SH-SY5Y (cell line): ENCODE measurements around the gene EFNA2.

Experiments
- GATA2 ChIP-seq: IDR thresholded peaks from 2 replicates; pipeline ENCODE4 v1.6.1; 2011; ENCODE audit warnings: mild to moderate bottlenecking, low read depth, low read length
- GATA3 ChIP-seq: IDR thresholded peaks from 2 replicates; pipeline ENCODE4 v1.6.1; 2011; ENCODE audit warnings: low read depth, mild to moderate bottlenecking, low read length, moderate library complexity

EFNA2 gene

DNA sequence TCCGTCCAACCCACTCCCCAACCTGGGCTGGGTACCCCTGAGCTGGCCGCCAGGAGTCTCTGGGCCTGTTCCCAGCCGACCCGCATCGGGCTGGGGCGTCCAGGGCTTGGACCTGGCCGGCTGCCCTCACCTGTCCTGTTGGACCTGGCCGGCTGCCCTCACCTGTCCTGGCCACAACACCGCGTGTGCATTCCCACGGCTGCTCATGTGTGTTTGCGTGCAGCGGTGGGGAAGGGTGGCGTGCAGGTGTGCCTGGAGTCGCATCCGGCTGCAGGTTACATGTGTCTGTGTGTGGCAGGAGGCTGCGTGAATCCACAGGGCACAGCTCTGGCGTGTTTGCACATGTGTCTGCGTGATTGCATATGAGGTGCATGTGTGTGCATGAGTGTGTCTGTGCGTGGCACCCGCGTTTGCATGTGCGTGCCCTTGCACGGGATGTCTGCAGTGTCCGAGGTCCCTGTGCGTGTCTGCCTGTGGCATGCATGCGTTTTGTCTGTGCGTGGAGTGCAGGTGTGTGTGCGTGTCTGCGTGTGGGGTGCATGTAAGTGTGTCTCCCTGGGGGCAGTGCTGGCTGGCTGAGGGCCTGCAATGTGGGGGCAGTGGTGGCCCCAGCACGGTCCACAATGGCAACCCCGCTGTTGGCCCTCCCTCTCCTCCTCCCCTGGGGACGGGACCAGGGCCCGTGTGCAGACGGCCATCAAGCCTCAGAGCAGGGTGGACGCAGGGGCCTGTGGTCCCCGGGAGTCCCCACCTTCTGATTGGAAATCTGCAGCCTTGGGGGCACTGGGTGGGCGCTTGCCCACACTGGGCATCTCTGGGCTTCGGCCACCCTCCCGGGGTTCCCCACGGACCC, 3.4 kb downstream of the EFNA2 start:
- no peak for TF ChIP-seq GATA3
- TF ChIP-seq GATA2 = no peak

DNA sequence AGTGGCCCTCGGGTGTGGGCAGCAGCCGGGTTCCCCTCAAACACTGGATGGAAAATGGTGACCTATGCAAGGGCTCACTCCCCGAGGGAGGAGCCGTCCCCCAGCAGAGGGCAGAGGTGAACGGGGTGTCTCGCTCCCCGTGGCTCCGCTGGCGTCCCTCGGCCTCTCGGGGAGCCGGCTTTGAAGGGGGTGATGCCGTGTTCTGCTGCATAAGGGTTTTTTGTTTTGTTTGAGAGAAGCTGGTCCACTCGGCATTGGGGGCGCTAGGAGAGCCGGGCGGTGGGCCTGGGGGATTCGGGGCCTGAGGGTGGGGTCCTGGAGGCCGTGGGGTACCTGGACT, 4.0 kb downstream of the EFNA2 start:
- TF ChIP-seq GATA3 = no peak
- no peak for TF ChIP-seq GATA2

DNA sequence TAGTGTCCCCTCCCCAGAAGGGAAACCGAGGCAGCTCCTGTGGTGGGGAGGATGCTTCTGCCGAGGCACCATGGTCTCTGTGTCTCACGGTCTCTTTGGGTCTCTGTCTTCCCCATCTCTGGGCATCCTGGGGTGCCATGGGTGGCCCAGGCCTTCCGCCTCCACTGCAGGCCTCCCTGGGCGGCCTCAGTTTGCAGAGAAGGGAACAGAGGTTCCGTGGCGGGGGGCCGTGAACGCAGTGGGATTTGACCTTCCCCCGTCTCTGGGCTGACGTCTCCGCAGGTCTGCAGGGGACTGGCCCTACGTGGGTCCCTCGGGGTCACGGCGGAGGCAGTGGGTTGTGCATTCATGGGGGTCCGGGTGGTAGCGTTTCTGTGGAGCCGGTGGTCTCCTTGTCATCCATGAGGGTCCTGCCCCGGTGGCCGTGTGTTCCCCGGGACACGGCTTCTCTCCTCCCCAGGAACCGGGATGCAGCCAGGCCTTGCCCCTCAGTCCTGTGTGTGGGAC, 4.6 kb downstream of the EFNA2 start:
- no peak for TF ChIP-seq GATA3

DNA sequence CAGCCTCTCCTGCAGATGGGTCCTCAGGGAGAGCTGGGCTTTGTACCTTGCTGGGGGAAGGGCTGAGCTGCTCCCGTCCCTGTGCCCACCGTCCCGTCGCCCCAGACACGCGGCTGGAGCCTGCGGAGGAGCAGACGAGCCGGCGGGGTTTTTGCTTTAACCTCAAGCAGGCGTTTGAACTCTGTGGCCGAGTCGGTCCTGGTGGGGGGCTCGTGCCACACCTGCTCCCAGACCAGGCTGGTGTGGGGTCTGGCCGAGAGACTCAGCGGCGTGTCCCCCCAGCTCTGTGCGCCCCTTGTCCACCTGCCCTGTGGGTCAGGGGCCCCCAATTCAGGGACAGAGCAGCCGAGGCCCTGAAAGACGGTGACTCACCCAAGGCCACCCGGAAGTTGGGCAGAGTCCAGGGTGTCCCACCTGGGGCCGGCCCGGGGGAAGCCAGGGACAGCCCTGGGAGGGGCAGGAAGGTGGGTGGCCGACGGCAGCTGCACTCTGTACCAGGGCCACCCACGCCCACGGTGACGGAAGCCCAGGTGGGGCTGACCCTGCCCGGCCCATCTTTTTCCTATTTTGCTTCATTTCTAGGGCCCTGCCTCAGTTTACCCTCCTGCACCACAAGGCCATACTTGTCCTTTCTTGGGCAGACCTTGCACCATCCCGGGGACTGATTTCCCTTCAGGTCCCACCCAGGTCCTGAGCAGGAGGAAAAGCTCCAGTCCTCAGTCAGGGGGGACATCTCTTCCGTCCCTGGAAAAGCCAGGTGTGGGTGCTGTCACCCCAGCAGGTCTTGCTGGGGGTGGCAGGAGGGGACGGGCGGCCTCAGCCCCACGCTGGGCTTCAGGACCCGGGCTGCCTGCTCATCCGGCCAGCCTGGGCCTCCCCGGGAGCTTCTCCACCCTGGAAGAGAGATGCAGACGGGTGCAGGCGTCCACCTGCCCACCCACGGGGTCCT, 5.3 kb downstream of the EFNA2 start:
- TF ChIP-seq GATA2 (no peak), GATA3 (no peak)

DNA sequence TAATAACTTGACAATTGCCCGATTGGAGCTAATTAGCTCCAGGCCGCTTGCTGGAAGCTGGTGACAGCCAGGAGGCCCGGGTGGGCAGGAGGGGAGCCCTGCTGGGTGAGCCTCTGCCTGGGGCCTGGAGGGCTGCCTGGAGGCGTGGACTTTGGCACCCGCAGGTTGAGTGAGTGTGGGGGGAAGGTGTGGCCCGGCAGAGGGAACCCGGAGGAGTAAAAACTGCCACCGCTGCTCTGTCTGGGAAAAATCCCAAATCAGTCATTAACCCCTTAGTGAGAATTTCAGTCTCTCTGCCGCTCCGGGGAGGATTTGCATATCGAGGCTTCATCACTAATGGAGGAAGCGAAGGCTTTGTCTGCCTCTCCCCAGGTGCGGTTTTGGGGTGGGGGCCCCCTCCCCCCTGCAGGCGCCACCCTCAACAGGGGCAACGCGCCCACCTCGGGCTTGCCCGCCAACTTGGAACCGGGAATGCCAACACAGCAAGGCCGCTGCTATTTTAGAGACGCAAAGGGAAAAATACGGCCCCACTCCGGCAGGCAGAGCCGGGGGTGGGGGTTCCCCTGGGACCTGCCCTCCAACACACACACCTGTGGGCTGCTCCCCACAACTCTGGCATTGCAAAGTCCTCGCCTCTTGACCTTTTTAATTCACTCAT, 6.2 kb downstream of the EFNA2 start:
- TF ChIP-seq GATA2 (no peak), GATA3 (no peak)

DNA sequence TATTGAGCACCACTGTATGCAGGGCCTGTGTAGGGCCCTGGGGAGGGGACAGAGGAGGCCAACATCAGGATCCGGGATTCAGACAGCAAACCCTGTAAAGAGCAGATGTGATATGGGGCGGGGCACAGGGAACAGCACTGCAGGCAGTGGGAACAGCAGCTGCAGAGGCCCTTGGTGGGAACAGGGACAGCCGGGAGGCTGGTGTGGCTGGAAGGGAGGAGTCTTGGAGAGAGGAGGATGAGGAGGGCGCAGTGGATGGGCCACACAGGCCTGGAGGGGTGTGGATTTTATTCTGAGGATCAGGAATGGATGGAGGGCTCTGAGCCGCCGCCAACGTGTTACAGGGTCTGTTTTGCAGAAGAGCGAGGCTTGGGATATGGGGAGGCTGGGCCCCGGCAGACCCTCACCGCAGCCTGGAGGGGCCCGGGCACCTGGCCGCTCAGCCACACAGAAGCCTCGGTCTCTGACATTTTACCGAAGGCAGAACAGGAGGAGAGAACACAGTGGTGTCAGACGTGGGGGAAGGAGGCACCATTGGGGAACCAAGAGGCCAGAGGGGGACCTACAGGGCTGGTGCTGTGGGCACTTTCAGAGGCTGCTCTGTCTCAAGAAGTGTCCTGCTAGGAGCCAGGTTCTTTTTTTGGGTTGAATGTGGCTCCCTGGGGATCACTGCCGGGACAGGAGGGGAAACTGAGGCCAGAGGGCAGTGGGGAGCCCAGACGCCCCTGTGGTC, 6.9 kb downstream of the EFNA2 start:
- no peak for TF ChIP-seq GATA3
- TF ChIP-seq GATA2 = no peak

DNA sequence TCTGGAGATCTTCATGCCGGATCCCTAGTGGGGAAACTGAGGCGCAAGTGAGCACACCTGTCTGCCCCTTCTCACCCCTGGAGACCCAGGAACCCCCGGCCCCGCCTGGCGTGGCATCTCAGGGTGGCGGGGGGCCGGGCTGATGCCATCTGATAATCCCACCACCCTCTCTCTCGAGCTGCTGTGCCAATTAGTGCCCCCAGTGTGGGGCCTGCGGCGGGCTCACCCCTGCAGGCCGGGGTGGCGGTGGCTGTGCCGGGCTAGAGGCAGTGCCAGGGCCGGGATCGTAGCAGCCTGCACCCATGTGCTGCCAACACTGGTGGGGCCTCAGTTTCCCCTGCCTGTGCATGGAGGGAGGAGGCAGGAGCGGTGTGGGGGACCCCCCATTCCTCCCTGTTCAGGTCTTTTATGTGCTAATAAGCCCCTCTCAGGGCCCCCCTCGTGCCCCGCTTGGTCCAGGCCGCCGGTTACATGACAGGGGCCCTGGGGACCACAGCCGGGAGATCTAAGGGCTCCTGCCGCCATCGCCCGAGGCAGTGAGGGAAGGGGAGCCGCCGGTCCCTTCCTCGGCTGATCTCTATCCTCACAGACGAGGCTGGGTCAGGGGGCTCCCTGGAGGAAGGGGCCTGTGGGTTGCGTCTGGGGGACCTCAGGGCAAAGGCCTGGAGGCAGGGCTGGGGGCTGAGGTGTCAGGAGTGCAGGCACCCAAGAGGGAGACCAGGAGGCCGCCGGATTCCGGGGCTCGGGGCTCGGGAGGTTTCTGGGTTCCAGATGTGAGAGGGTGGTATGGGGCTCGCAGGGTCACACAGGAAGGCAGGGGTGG, 8.3 kb downstream of the EFNA2 start:
- TF ChIP-seq GATA2 (no peak), GATA3 (no peak)

DNA sequence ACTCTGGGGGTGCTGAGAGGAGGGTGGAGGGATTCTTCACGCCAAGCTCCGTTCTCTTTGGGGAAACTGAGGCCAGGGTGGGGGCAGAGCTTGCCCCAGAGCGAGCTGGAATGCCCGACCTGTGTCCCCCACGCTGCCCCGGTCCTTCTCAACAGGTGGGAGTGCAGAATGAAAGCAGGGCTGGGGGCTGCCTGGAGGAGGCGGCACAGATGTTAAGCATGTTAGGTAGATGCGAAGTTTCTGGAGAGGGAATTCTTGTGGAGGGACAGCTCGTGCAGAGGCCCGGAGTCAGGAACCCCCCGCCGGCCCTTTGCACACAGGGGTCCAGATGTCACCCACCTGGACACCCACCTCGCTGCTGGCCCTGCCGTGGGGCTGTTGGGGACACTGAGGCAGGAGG, 9.0 kb downstream of the EFNA2 start:
- TF ChIP-seq GATA2 = no peak
- TF ChIP-seq GATA3 = no peak

DNA sequence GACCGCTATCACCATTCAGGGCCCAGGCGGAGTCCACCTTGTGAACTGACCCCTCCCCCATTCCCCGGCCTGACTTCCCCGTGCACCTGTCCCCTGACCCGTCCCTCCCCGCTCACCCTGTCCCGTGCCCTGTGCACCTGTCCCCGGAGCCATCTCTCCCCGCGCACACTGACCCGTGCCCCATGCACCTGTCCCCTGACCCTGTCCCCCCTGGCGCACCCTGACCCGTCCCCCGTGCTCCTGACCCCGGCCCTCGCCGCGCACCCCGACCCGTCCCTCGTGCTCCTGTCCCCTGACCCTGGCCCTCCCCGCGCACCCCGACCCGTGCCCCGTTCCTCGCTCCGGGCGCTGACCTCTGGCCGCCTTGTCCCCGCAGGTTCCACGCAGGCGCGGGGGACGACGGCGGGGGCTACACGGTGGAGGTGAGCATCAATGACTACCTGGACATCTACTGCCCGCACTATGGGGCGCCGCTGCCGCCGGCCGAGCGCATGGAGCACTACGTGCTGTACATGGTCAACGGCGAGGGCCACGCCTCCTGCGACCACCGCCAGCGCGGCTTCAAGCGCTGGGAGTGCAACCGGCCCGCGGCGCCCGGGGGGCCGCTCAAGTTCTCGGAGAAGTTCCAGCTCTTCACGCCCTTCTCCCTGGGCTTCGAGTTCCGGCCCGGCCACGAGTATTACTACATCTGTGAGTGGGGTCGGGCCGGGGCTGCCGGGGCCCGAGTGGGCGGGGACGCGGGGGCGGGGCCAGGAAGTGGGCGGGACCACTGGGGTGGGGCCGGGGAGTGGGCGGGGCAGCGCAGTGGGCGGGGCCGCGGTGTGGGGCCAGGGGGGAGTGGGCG, 9.7 kb downstream of the EFNA2 start:
- TF ChIP-seq GATA3 (no peak), GATA2 (no peak)

DNA sequence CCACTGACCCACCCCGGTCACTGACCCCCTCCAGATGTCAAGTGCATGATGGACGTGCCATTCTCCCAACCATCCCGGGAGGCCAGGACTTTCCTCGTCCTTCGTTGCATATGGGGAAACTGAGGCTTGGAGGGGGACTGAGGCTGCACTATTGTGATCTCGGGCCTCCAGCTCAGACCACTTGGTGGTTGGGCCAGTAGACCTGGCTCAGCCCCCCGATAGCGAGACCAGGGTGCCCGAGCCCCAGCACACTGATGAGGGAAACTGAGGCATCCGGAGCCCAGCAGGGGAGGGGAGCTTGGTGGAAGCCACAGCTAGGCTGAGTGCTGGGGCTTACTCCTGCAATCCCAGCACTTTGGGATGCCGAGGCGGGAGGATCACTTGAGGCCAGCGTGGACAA, 10.4 kb downstream of the EFNA2 start:
- no peak for TF ChIP-seq GATA3
- TF ChIP-seq GATA2 = no peak

DNA sequence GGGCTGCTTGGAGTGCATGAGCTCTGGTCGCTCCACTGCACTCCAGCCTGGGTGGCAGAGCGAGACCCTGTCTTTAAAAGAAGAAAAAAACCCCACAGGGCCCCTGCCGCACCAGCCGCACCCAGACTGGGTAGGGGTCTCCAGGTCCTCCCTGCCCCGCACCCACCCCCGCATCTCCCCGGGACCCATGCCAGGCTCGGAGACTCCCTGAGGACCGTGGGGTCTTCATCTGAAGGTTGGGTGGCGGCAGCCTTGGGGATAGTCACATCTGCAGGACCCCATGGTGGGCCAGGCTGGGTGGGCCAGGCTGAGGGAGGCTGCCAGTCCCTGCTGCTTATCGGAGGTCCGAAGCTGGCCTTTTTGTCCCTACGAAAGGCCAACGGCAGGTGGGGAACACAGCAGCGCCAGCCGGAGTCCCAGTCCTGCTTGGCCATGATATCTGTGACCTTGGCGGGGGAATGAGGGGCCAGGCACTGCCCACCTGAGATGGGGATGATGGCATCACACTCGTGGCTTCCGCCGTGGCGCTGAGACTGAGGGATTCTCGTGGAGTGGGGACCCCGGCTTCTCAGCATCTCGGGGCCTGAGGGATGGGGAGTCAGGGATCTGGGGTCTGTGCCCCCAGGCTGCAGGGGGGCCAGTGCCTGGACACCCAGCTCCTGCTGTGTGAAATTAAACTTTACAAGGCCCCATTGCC, 11.1 kb downstream of the EFNA2 start:
- TF ChIP-seq GATA2 (no peak), GATA3 (no peak)

DNA sequence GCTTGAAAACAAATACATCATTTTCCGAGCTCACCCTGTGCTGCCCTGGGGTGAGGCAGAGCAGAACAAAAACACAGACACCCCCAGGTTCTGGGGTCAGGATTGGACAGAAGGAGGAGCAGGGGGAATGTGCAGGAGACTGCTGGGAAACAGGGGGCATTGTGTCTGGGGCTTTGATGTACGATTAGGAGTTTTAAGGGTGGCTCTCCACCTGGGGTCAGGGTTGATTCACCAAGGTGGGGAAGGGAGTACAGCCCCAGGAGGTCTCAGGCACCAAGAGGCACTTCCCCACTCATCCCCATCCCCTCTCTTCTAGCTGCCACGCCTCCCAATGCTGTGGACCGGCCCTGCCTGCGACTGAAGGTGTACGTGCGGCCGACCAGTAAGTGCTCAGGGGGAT, 12.6 kb downstream of the EFNA2 start:
- no peak for TF ChIP-seq GATA2
- no peak for TF ChIP-seq GATA3
